Activated naive CD8-positive, alpha-beta T cell treated with anti-CD3 and anti-CD28 coated beads for 36 hours (primary cell): ENCODE data around the gene LRMDA. TPM values are rescaled to one million over a fixed set of nuclear protein-coding genes. Genes with fewer than 3 reads are reported as not detected.

Experiments used
- DNase-seq: peaks from one replicate; pipeline ENCODE4 v3.0.0; 2021
- H3K27ac Mint-ChIP-seq: one replicate; pipeline ENCODE4 v1.8.0; 2022; ENCODE audit warnings: mild to moderate bottlenecking, moderate library complexity, mixed read lengths
- H3K27me3 Mint-ChIP-seq: one replicate; pipeline ENCODE4 v1.8.0; 2022; ENCODE audit warnings: mild to moderate bottlenecking, mixed read lengths
- H3K36me3 Mint-ChIP-seq: one replicate; pipeline ENCODE4 v1.8.0; 2021; ENCODE audit warnings: mild to moderate bottlenecking, mixed read lengths
- H3K4me1 Mint-ChIP-seq: one replicate; pipeline ENCODE4 v1.8.0; 2021; ENCODE audit warnings: mixed read lengths
- H3K4me3 Mint-ChIP-seq: one replicate; pipeline ENCODE4 v1.8.0; 2022; ENCODE audit warnings: mild to moderate bottlenecking, moderate library complexity, mixed read lengths
- H3K9me3 Mint-ChIP-seq: one replicate; pipeline ENCODE4 v1.8.0; 2022; ENCODE audit warnings: mixed read lengths
- total RNA-seq, 2 experiments: library from RNA; stranded (reverse); gene quantifications; one replicate each; pipeline ENCODE4 v1.2.3, GENCODE V29; 2021

Gene LRMDA
- total RNA-seq, 2 experiments from 2014 or later = not detected

- no peak for DNase-seq
- Mint-ChIP-seq H3K36me3 (no peaks in the 10 kb centered on the region), H3K9me3 (no peaks in the 10 kb centered on the region), H3K27ac (no peak overlapping the region), H3K4me3 (no peak overlapping the region), H3K4me1 (no peaks in the 10 kb centered on the region), H3K27me3 (no peaks in the 10 kb centered on the region)
Observed at GRCh38 chr10:75464478-75465449, 33.3 kb downstream of the LRMDA start.

GRCh38 chr10:75465450-75465827 lies 34.0 kb downstream of the LRMDA start:
- Mint-ChIP-seq H3K4me3 (no peak overlapping the region), H3K9me3 (no peaks in the 10 kb centered on the region), H3K36me3 (no peaks in the 10 kb centered on the region), H3K4me1 (no peaks in the 10 kb centered on the region), H3K27me3 (no peaks in the 10 kb centered on the region), H3K27ac (no peak overlapping the region)
- no peak for DNase-seq

- Mint-ChIP-seq H3K4me1 (no peaks in the 10 kb centered on the region), H3K4me3 (no peak overlapping the region), H3K9me3 (no peaks in the 10 kb centered on the region), H3K27me3 (no peaks in the 10 kb centered on the region), H3K27ac (no peak overlapping the region), H3K36me3 (no peaks in the 10 kb centered on the region)
- DNase-seq = no peak
Observed at GRCh38 chr10:75466001-75466400, 34.6 kb downstream of the LRMDA start.

- Mint-ChIP-seq H3K4me3 (no peak overlapping the region), H3K27me3 (no peaks in the 10 kb centered on the region), H3K4me1 (no peaks in the 10 kb centered on the region), H3K9me3 (no peaks in the 10 kb centered on the region), H3K36me3 (no peaks in the 10 kb centered on the region), H3K27ac (no peak overlapping the region)
- DNase-seq = no peak
Observed at GRCh38 chr10:75466886-75467285, 35.5 kb downstream of the LRMDA start.

GRCh38 chr10:75468612-75469005 lies 37.2 kb downstream of the LRMDA start:
- Mint-ChIP-seq H3K27ac (no peak overlapping the region), H3K9me3 (no peaks in the 10 kb centered on the region), H3K4me1 (no peaks in the 10 kb centered on the region), H3K4me3 (no peak overlapping the region), H3K27me3 (peaks cover 3% of the 10 kb centered on the region), H3K36me3 (no peaks in the 10 kb centered on the region)
- no peak for DNase-seq

GRCh38 chr10:75469006-75469616 lies 37.7 kb downstream of the LRMDA start:
- no peaks in the 10 kb centered on the region for H3K36me3 Mint-ChIP-seq

GRCh38 chr10:75470901-75471300 lies 39.5 kb downstream of the LRMDA start:
- DNase-seq = no peak
- no peaks in the 10 kb centered on the region for H3K4me1 Mint-ChIP-seq
- no peak overlapping the region for H3K4me3 Mint-ChIP-seq
- H3K36me3 Mint-ChIP-seq = no peaks in the 10 kb centered on the region
- no peak overlapping the region for H3K27ac Mint-ChIP-seq
- no peaks in the 10 kb centered on the region for H3K9me3 Mint-ChIP-seq
- H3K27me3 Mint-ChIP-seq = peaks cover 4% of the 10 kb centered on the region

More at GRCh38 chr10:75469006-75469616, 37.7 kb downstream of the LRMDA start:
- H3K4me1 Mint-ChIP-seq = no peaks in the 10 kb centered on the region
- no peaks in the 10 kb centered on the region for H3K9me3 Mint-ChIP-seq
- H3K4me3 Mint-ChIP-seq = no peak overlapping the region
- H3K27ac Mint-ChIP-seq = no peak overlapping the region
- H3K27me3 Mint-ChIP-seq = peaks cover 4% of the 10 kb centered on the region
- no peak for DNase-seq

- no peak overlapping the region for H3K4me3 Mint-ChIP-seq
- H3K36me3 Mint-ChIP-seq = no peaks in the 10 kb centered on the region
- no peak overlapping the region for H3K27ac Mint-ChIP-seq
- H3K27me3 Mint-ChIP-seq = peaks cover 4% of the 10 kb centered on the region
- DNase-seq = no peak
- no peaks in the 10 kb centered on the region for H3K9me3 Mint-ChIP-seq
- H3K4me1 Mint-ChIP-seq = no peaks in the 10 kb centered on the region
Observed at GRCh38 chr10:75472685-75473084, 41.3 kb downstream of the LRMDA start.

GRCh38 chr10:75474106-75474505 lies 42.7 kb downstream of the LRMDA start:
- no peaks in the 10 kb centered on the region for H3K9me3 Mint-ChIP-seq

GRCh38 chr10:75475460-75476182 lies 44.2 kb downstream of the LRMDA start:
- Mint-ChIP-seq H3K36me3 (no peaks in the 10 kb centered on the region), H3K9me3 (no peaks in the 10 kb centered on the region), H3K27me3 (peaks cover 4% of the 10 kb centered on the region), H3K27ac (no peak overlapping the region), H3K4me3 (no peak overlapping the region), H3K4me1 (no peaks in the 10 kb centered on the region)
- DNase-seq = no peak

More at GRCh38 chr10:75474106-75474505, 42.7 kb downstream of the LRMDA start:
- no peak overlapping the region for H3K4me3 Mint-ChIP-seq
- peaks cover 4% of the 10 kb centered on the region for H3K27me3 Mint-ChIP-seq
- H3K27ac Mint-ChIP-seq = no peak overlapping the region
- DNase-seq = no peak
- no peaks in the 10 kb centered on the region for H3K4me1 Mint-ChIP-seq
- H3K36me3 Mint-ChIP-seq = no peaks in the 10 kb centered on the region

GRCh38 chr10:75476569-75476968 lies 45.1 kb downstream of the LRMDA start:
- Mint-ChIP-seq H3K36me3 (no peaks in the 10 kb centered on the region), H3K4me3 (no peak overlapping the region), H3K27me3 (peaks cover 4% of the 10 kb centered on the region), H3K4me1 (no peaks in the 10 kb centered on the region), H3K9me3 (no peaks in the 10 kb centered on the region), H3K27ac (no peak overlapping the region)
- no peak for DNase-seq

GRCh38 chr10:75476985-75477384 lies 45.6 kb downstream of the LRMDA start:
- H3K27ac Mint-ChIP-seq = no peak overlapping the region
- H3K9me3 Mint-ChIP-seq = no peaks in the 10 kb centered on the region
- peaks cover 4% of the 10 kb centered on the region for H3K27me3 Mint-ChIP-seq
- H3K4me1 Mint-ChIP-seq = no peaks in the 10 kb centered on the region
- no peak for DNase-seq
- H3K36me3 Mint-ChIP-seq = no peaks in the 10 kb centered on the region
- H3K4me3 Mint-ChIP-seq = no peak overlapping the region

GRCh38 chr10:75477680-75478079 lies 46.3 kb downstream of the LRMDA start:
- H3K27me3 Mint-ChIP-seq = peaks cover 4% of the 10 kb centered on the region
- no peak overlapping the region for H3K27ac Mint-ChIP-seq
- no peak overlapping the region for H3K4me3 Mint-ChIP-seq
- H3K36me3 Mint-ChIP-seq = no peaks in the 10 kb centered on the region
- H3K4me1 Mint-ChIP-seq = no peaks in the 10 kb centered on the region
- no peaks in the 10 kb centered on the region for H3K9me3 Mint-ChIP-seq
- DNase-seq = no peak

GRCh38 chr10:75480374-75480773 lies 49.0 kb downstream of the LRMDA start:
- Mint-ChIP-seq H3K4me1 (no peaks in the 10 kb centered on the region), H3K27ac (no peak overlapping the region), H3K9me3 (no peaks in the 10 kb centered on the region), H3K4me3 (no peak overlapping the region), H3K36me3 (no peaks in the 10 kb centered on the region), H3K27me3 (no peaks in the 10 kb centered on the region)
- DNase-seq = no peak

- no peak overlapping the region for H3K4me3 Mint-ChIP-seq
- H3K4me1 Mint-ChIP-seq = no peaks in the 10 kb centered on the region
- H3K27ac Mint-ChIP-seq = no peak overlapping the region
- no peaks in the 10 kb centered on the region for H3K9me3 Mint-ChIP-seq
- no peaks in the 10 kb centered on the region for H3K36me3 Mint-ChIP-seq
- no peaks in the 10 kb centered on the region for H3K27me3 Mint-ChIP-seq
- DNase-seq = no peak
Observed at GRCh38 chr10:75483188-75483587, 51.8 kb downstream of the LRMDA start.
